Measurements from ENCODE around the gene RP2.

Gene RP2

GRCh38 chrX:46836701-46837557 is at the start of gene RP2:
RP2 (plus strand) TSS chrX:46837043; CDS start chrX:46837101, 58 bp downstream.
- H3K27me3 ChIP-seq (ENCODE audit: control insufficient read depth in 1 of 2, insufficient read depth in 2 of 2, low read length in 2 of 2) = peaks cover 0 to 6% of the 10 kb centered on the region in 2 donors
- H3K4me3 ChIP-seq (ENCODE audit: low read depth in 1 of 2, low read length in 2 of 2) = peak within 1 kb of the TSS; percentile 28 to 74
- peaks cover 7% of the 10 kb centered on the region for H3K4me1 ChIP-seq (ENCODE audit: insufficient read depth, low read length)

GRCh38 chrX:46788902-46789301 is 47.9 kb upstream of the RP2 start:
- H3K4me1 ChIP-seq (ENCODE audit: insufficient read depth, low read length) = no peaks in the 10 kb centered on the region

More at GRCh38 chrX:46836701-46837557, at the start of gene RP2:
- peak within 1 kb of the TSS; percentile 61 for H3K9ac ChIP-seq (ENCODE audit: low read length)
- H3K27ac ChIP-seq (ENCODE audit: low read depth, low read length) = peak within 1 kb of the TSS; percentile 64
- no peaks in the 10 kb centered on the region for H3K9me3 ChIP-seq (ENCODE audit: low read length)
- no peaks in the 10 kb centered on the region for H3K36me3 ChIP-seq (ENCODE audit: insufficient read depth, low read length)

GRCh38 chrX:46791927-46792809 is 44.7 kb upstream of the RP2 start:
- Histone ChIP-seq H3K9ac (ENCODE audit: low read length) (no peak overlapping the region), H3K27me3 (ENCODE audit: control insufficient read depth in 1 of 2, insufficient read depth in 2 of 2, low read length in 2 of 2) (no peaks in the 10 kb centered on the region)

More at GRCh38 chrX:46788902-46789301, 47.9 kb upstream of the RP2 start:
- H3K9me3 ChIP-seq (ENCODE audit: low read length) = no peaks in the 10 kb centered on the region
- no peaks in the 10 kb centered on the region for H3K27me3 ChIP-seq (ENCODE audit: control insufficient read depth in 1 of 2, insufficient read depth in 2 of 2, low read length in 2 of 2)
- H3K9ac ChIP-seq (ENCODE audit: low read length) = no peak overlapping the region
- no peak overlapping the region for H3K27ac ChIP-seq (ENCODE audit: low read depth, low read length)
- H3K36me3 ChIP-seq (ENCODE audit: insufficient read depth, low read length) = no peaks in the 10 kb centered on the region
- no peak overlapping the region for H3K4me3 ChIP-seq (ENCODE audit: low read depth in 1 of 2, low read length in 2 of 2)

GRCh38 chrX:46792810-46793188 is 44.0 kb upstream of the RP2 start:
- H3K4me3 ChIP-seq (ENCODE audit: low read depth in 1 of 2, low read length in 2 of 2) = no peak overlapping the region
- no peak overlapping the region for H3K9ac ChIP-seq (ENCODE audit: low read length)
- no peaks in the 10 kb centered on the region for H3K9me3 ChIP-seq (ENCODE audit: low read length)
- H3K4me1 ChIP-seq (ENCODE audit: insufficient read depth, low read length) = no peaks in the 10 kb centered on the region
- no peak overlapping the region for H3K27ac ChIP-seq (ENCODE audit: low read depth, low read length)
- H3K36me3 ChIP-seq (ENCODE audit: insufficient read depth, low read length) = no peaks in the 10 kb centered on the region
- no peaks in the 10 kb centered on the region for H3K27me3 ChIP-seq (ENCODE audit: control insufficient read depth in 1 of 2, insufficient read depth in 2 of 2, low read length in 2 of 2)

More at GRCh38 chrX:46791927-46792809, 44.7 kb upstream of the RP2 start:
- Histone ChIP-seq H3K4me3 (ENCODE audit: low read depth in 1 of 2, low read length in 2 of 2) (no peak overlapping the region), H3K4me1 (ENCODE audit: insufficient read depth, low read length) (no peaks in the 10 kb centered on the region), H3K36me3 (ENCODE audit: insufficient read depth, low read length) (no peaks in the 10 kb centered on the region), H3K27ac (ENCODE audit: low read depth, low read length) (no peak overlapping the region), H3K9me3 (ENCODE audit: low read length) (no peaks in the 10 kb centered on the region)

- Histone ChIP-seq H3K36me3 (ENCODE audit: insufficient read depth, low read length) (no peaks in the 10 kb centered on the region), H3K27me3 (ENCODE audit: control insufficient read depth in 1 of 2, insufficient read depth in 2 of 2, low read length in 2 of 2) (no peaks in the 10 kb centered on the region), H3K4me3 (ENCODE audit: low read depth in 1 of 2, low read length in 2 of 2) (no peak overlapping the region), H3K27ac (ENCODE audit: low read depth, low read length) (no peak overlapping the region), H3K9me3 (ENCODE audit: low read length) (no peaks in the 10 kb centered on the region), H3K4me1 (ENCODE audit: insufficient read depth, low read length) (no peaks in the 10 kb centered on the region), H3K9ac (ENCODE audit: low read length) (no peak overlapping the region)
Measured at GRCh38 chrX:46793386-46794143, 43.3 kb upstream of the RP2 start.

GRCh38 chrX:46796574-46797191 is 40.2 kb upstream of the RP2 start:
- H3K9ac ChIP-seq (ENCODE audit: low read length) = no peak overlapping the region
- H3K27me3 ChIP-seq (ENCODE audit: control insufficient read depth in 1 of 2, insufficient read depth in 2 of 2, low read length in 2 of 2) = no peaks in the 10 kb centered on the region
- H3K36me3 ChIP-seq (ENCODE audit: insufficient read depth, low read length) = no peaks in the 10 kb centered on the region
- H3K9me3 ChIP-seq (ENCODE audit: low read length) = no peaks in the 10 kb centered on the region
- no peak overlapping the region for H3K4me3 ChIP-seq (ENCODE audit: low read depth in 1 of 2, low read length in 2 of 2)
- H3K27ac ChIP-seq (ENCODE audit: low read depth, low read length) = no peak overlapping the region
- no peaks in the 10 kb centered on the region for H3K4me1 ChIP-seq (ENCODE audit: insufficient read depth, low read length)

- no peak overlapping the region for H3K27ac ChIP-seq (ENCODE audit: low read depth, low read length)
Measured at GRCh38 chrX:46803140-46803539, 33.7 kb upstream of the RP2 start.

GRCh38 chrX:46805270-46805669 is 31.6 kb upstream of the RP2 start:
- H3K9ac ChIP-seq (ENCODE audit: low read length) = no peak overlapping the region

More at GRCh38 chrX:46803140-46803539, 33.7 kb upstream of the RP2 start:
- H3K36me3 ChIP-seq (ENCODE audit: insufficient read depth, low read length) = no peaks in the 10 kb centered on the region
- H3K4me3 ChIP-seq (ENCODE audit: low read depth in 1 of 2, low read length in 2 of 2) = no peak overlapping the region
- H3K4me1 ChIP-seq (ENCODE audit: insufficient read depth, low read length) = no peaks in the 10 kb centered on the region
- no peak overlapping the region for H3K9ac ChIP-seq (ENCODE audit: low read length)
- no peaks in the 10 kb centered on the region for H3K27me3 ChIP-seq (ENCODE audit: control insufficient read depth in 1 of 2, insufficient read depth in 2 of 2, low read length in 2 of 2)
- no peaks in the 10 kb centered on the region for H3K9me3 ChIP-seq (ENCODE audit: low read length)

GRCh38 chrX:46811121-46811520 is 25.7 kb upstream of the RP2 start:
- no peaks in the 10 kb centered on the region for H3K27me3 ChIP-seq (ENCODE audit: control insufficient read depth in 1 of 2, insufficient read depth in 2 of 2, low read length in 2 of 2)
- H3K36me3 ChIP-seq (ENCODE audit: insufficient read depth, low read length) = no peaks in the 10 kb centered on the region
- no peaks in the 10 kb centered on the region for H3K9me3 ChIP-seq (ENCODE audit: low read length)
- no peak overlapping the region for H3K4me3 ChIP-seq (ENCODE audit: low read depth in 1 of 2, low read length in 2 of 2)
- H3K9ac ChIP-seq (ENCODE audit: low read length) = no peak overlapping the region
- H3K27ac ChIP-seq (ENCODE audit: low read depth, low read length) = no peak overlapping the region
- H3K4me1 ChIP-seq (ENCODE audit: insufficient read depth, low read length) = no peaks in the 10 kb centered on the region

More at GRCh38 chrX:46805270-46805669, 31.6 kb upstream of the RP2 start:
- no peaks in the 10 kb centered on the region for H3K9me3 ChIP-seq (ENCODE audit: low read length)
- H3K4me1 ChIP-seq (ENCODE audit: insufficient read depth, low read length) = no peaks in the 10 kb centered on the region
- no peak overlapping the region for H3K27ac ChIP-seq (ENCODE audit: low read depth, low read length)
- H3K4me3 ChIP-seq (ENCODE audit: low read depth in 1 of 2, low read length in 2 of 2) = no peak overlapping the region
- H3K36me3 ChIP-seq (ENCODE audit: insufficient read depth, low read length) = no peaks in the 10 kb centered on the region
- no peaks in the 10 kb centered on the region for H3K27me3 ChIP-seq (ENCODE audit: control insufficient read depth in 1 of 2, insufficient read depth in 2 of 2, low read length in 2 of 2)

GRCh38 chrX:46812445-46812844 is 24.4 kb upstream of the RP2 start:
- no peak overlapping the region for H3K4me3 ChIP-seq (ENCODE audit: low read depth in 1 of 2, low read length in 2 of 2)
- H3K27ac ChIP-seq (ENCODE audit: low read depth, low read length) = no peak overlapping the region
- no peak overlapping the region for H3K9ac ChIP-seq (ENCODE audit: low read length)
- no peaks in the 10 kb centered on the region for H3K36me3 ChIP-seq (ENCODE audit: insufficient read depth, low read length)
- H3K4me1 ChIP-seq (ENCODE audit: insufficient read depth, low read length) = no peaks in the 10 kb centered on the region
- H3K9me3 ChIP-seq (ENCODE audit: low read length) = no peaks in the 10 kb centered on the region
- no peaks in the 10 kb centered on the region for H3K27me3 ChIP-seq (ENCODE audit: control insufficient read depth in 1 of 2, insufficient read depth in 2 of 2, low read length in 2 of 2)

Data from muscle layer of colon (tissue), 2 donors.